Hepatocyte (in vitro differentiated cells): ENCODE data around the gene FAM193B.

Experiments
- CTCF ChIP-seq: fragments of 200-600 bp; sonication (generic); IDR thresholded peaks from 2 replicates; pipeline ENCODE4 v1.5.1; 2016; ENCODE audit warnings: antibody characterized with exemption, mild to moderate bottlenecking; ENCODE audit not compliant: poor library complexity
- EZH2 ChIP-seq: fragments of 200-600 bp; sonication (generic); IDR thresholded peaks from 2 replicates; pipeline ENCODE4 v1.6.1; 2016; ENCODE audit warnings: antibody characterized with exemption, mild to moderate bottlenecking, borderline replicate concordance

- TF ChIP-seq EZH2 (no peak), CTCF (no peak)
These were observed 43.8 kb downstream of the FAM193B start for GRCh38 chr5:177510567-177511053.
